Fibroblast of lung (primary cell): ENCODE measurements around the gene THAP4.

ENCODE experiments used
- CTCF ChIP-seq, 2 donors: IDR thresholded peaks in 1 of 2; conservative IDR thresholded peaks in 1 of 2; 1 replicate in 1 of 2; 2 replicates in 1 of 2; pipeline ENCODE4 v1.5.1; 2011 to 2012; ENCODE audit warnings: low read length in 2 of 2, control low read depth in 1 of 2, inconsistent platforms in 1 of 2, low read depth in 1 of 2, mild to moderate bottlenecking in 1 of 2
- EZH2 ChIP-seq: IDR thresholded peaks from 2 replicates; pipeline ENCODE4 v1.5.1; 2012; ENCODE audit warnings: low read length, control low read depth, mild to moderate bottlenecking; ENCODE audit errors: missing control alignments

- no peak for TF ChIP-seq CTCF (conservative IDR thresholded peaks at IDR 0.05 in 1 of 2, IDR thresholded peaks at IDR 0.05 in 1 of 2; ENCODE audit: low read depth in 1 of 2, low read length in 2 of 2)
- TF ChIP-seq EZH2, result no peak
Observed at GRCh38 chr2:241637018-241637794, at the start of gene THAP4, which contains the start of gene ATG4B.
